Stimulated activated naive B cell treated with anti-CD40 and anti-IgM and Interleukin-4, amounts not matched to agents 10 μg/mL and 1 μg/mL and 100 μg/mL, for 72 hours (primary cell): ENCODE results near the gene BICD1.
A peak's percentile ranks its signal among the peaks of the same experiment; 100 is the strongest.

Experiments used
- ATAC-seq, 2 donors: fragments of 150-1000 bp; cut with Tn5 transposase; replicated peaks; 2 replicates each; pipeline ENCODE4 v1.10.0; 2021; ENCODE audit warnings: moderate library complexity in 1 of 2
- DNase-seq: peaks from one replicate; pipeline ENCODE4 v3.0.0; 2021
- H3K27ac Mint-ChIP-seq: one replicate; pipeline ENCODE4 v1.8.0; 2022; ENCODE audit warnings: mild to moderate bottlenecking, mixed read lengths
- H3K27me3 Mint-ChIP-seq, 2 donors: one replicate each; pipeline ENCODE4 v1.8.0; 2022; ENCODE audit warnings: mixed read lengths in 2 of 2
- H3K36me3 Mint-ChIP-seq, 2 donors: one replicate each; pipeline ENCODE4 v1.8.0; 2022; ENCODE audit warnings: mixed read lengths in 2 of 2, mild to moderate bottlenecking in 1 of 2
- H3K4me1 Mint-ChIP-seq, 2 donors: one replicate each; pipeline ENCODE4 v1.8.0; 2022; ENCODE audit warnings: mixed read lengths in 2 of 2, mild to moderate bottlenecking in 1 of 2
- H3K4me3 Mint-ChIP-seq, 2 donors: one replicate each; pipeline ENCODE4 v1.8.0; 2022; ENCODE audit warnings: mild to moderate bottlenecking in 2 of 2, mixed read lengths in 2 of 2, moderate library complexity in 1 of 2
- H3K9me3 Mint-ChIP-seq, 2 donors: one replicate each; pipeline ENCODE4 v1.8.0; 2022; ENCODE audit warnings: mixed read lengths in 2 of 2, mild to moderate bottlenecking in 1 of 2

The BICD1 gene

DNA sequence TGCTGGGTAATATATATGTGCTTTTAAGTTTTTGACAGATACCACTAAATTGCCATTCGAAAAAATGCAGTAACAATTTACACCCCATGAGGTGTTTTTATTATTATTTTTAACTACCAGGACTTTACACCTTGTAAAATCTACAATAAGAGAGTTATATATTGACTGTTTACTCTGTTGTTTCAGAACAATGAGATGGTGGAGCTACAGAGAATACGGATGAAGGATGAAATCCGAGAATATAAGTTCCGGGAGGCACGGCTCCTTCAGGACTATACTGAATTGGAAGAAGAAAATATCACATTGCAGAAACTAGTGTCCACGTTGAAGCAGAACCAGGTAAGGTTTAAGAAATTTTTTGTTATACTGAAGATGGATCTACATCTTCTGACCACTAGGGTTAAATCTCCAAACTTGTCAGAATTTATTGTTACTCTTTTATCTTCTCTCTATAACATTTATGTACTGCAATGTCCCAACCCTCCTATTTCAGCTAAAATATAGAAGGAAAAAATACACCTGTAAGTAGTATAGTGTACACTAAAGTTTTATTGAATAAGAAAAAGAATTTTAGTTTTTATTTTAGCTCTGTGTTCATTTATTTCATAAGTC is 187.3 kb downstream of the BICD1 start:
- Mint-ChIP-seq H3K27ac (no peak overlapping the region), H3K36me3 (peaks cover 7 to 22% of the 10 kb centered on the region in 2 donors), H3K4me3 (no peak overlapping the region), H3K4me1 (peaks cover 6 to 10% of the 10 kb centered on the region in 2 donors), H3K27me3 (no peaks in the 10 kb centered on the region), H3K9me3 (no peaks in the 10 kb centered on the region)
- ATAC-seq (no peak), DNase-seq (no peak)

DNA sequence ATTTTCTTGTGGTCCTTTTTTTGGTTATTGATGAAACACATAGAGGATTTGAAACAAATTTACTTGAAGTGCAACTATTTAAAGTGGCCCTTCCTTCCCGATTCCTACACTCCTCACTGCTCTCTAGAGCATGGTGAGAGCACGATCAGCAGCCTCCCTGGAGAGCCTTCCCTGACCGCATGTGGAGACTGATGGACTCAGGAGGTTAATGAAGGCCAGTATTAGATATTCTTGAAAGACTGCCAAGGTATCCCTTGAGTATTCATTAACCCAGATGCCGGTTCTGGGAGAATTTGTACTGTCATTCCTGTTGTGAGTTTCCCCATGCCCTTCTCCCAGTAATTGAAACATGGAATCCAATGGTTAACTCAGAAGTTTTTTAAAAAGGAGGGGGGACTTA is 189.9 kb downstream of the BICD1 start:
- H3K4me1 Mint-ChIP-seq: peaks cover 19 to 29% of the 10 kb centered on the region in 2 donors
- ATAC-seq: peak in 1 of 2 donors; percentile 52
- DNase-seq: no peak
- no peak overlapping the region for H3K27ac Mint-ChIP-seq
- H3K9me3 Mint-ChIP-seq: peaks cover 0 to 2% of the 10 kb centered on the region in 2 donors
- H3K36me3 Mint-ChIP-seq: peaks cover 12 to 31% of the 10 kb centered on the region in 2 donors
- H3K4me3 Mint-ChIP-seq: no peak overlapping the region
- no peaks in the 10 kb centered on the region for H3K27me3 Mint-ChIP-seq

DNA sequence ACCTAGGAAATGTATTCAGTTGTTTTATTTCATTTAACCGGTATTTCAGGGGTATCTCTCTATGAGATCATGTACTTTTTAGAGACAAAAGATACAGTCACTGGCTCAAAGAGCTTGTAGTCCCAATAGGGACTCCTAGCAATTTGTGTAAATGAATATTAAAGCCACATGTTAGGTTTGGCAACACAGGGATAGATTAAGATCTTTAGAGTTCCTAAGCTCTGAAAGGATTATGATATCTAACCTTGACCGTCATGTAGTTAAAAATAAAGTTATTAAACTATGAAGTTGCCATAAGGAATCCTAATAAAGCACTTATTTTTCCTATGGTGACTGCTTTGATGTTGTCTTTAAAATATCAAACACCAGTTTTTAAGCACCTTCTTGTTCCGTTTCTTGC is 192.3 kb downstream of the BICD1 start:
- ATAC-seq (no peak), DNase-seq (no peak)
- peaks cover 0 to 2% of the 10 kb centered on the region in 2 donors for H3K9me3 Mint-ChIP-seq
- H3K4me3 Mint-ChIP-seq: no peak overlapping the region
- H3K4me1 Mint-ChIP-seq: peaks cover 17 to 32% of the 10 kb centered on the region in 2 donors
- H3K27ac Mint-ChIP-seq: peak overlapping the region; percentile 67
- H3K36me3 Mint-ChIP-seq: peaks cover 11 to 29% of the 10 kb centered on the region in 2 donors
- no peaks in the 10 kb centered on the region for H3K27me3 Mint-ChIP-seq

DNA sequence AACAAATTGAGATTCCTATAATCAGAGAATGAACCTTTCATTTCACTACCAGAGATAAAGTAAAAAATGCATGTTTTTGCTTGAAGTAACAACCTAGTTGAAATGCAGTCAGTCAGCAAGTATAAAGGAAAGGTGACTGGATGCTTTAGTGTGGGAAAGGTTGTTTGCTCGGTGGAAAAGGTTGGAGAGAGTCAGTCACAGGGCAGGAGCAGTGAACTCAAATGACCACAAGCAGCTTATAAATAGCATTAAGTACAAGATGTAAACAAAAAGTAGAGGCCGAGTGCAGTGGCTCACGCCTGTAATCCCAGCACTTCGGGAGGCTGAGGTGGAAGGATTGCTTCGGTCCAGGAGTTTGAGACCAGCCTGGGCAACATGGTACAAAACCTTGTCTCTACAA is 194.6 kb downstream of the BICD1 start:
- peak overlapping the region; percentile 86 for H3K27ac Mint-ChIP-seq
- H3K36me3 Mint-ChIP-seq: peaks cover 10 to 25% of the 10 kb centered on the region in 2 donors
- ATAC-seq (no peak), DNase-seq (no peak)
- no peaks in the 10 kb centered on the region for H3K27me3 Mint-ChIP-seq
- H3K4me3 Mint-ChIP-seq: peak overlapping the region in 1 of 2 donors; percentile 54
- peaks cover 17 to 32% of the 10 kb centered on the region in 2 donors for H3K4me1 Mint-ChIP-seq
- peaks cover 0 to 2% of the 10 kb centered on the region in 2 donors for H3K9me3 Mint-ChIP-seq

DNA sequence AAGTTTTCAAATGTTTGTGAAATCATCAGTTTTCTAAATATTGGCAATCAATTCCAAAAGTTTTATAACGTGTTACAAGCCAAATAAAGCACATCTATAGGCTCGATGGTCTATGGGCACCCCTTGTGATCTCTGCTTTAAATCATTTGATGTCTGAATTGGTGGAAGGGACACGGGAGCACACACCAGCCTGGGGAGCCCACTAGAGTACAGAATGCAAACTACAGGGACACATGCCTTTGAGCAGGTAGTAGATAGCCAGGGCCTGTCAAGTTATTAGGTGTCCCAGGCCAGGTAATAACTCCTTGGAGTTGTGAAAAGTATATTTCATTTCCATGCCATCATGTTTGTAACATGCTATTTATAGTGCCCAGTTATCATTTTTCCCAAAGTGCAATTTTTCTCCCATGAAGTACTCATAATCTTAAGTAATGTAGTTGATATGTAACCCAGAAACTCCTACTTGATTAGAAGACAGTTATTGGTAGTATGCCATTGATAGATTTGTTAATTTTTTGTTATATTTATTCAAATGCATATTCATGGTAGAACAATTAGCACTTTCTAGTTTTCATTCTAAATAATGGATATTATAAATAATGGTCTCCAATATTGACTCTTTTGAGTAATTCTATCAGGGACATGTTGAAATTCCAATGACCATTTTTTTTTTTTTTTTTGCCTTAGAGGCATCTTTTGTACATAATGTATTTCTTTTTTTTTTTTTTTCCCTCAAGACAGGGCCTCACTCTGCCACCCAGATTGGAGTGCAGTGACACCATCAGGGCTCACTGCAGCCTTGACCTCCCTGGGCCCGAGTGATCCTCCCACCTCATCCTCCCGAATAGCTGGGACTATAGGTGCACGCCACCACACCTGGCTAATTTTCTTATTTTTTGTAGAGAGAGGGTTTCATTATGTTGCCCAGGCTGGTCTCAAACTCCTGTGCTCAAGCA is 195.8 kb downstream of the BICD1 start:
- peak; percentile 35 for DNase-seq
- peaks cover 17 to 32% of the 10 kb centered on the region in 2 donors for H3K4me1 Mint-ChIP-seq
- peak overlapping the region; percentile 1 for H3K27ac Mint-ChIP-seq
- H3K36me3 Mint-ChIP-seq: peaks cover 8 to 20% of the 10 kb centered on the region in 2 donors
- peaks cover 0 to 2% of the 10 kb centered on the region in 2 donors for H3K9me3 Mint-ChIP-seq
- H3K27me3 Mint-ChIP-seq: no peaks in the 10 kb centered on the region
- ATAC-seq: peak; percentile 99
- peak overlapping the region in 1 of 2 donors; percentile 28 for H3K4me3 Mint-ChIP-seq

DNA sequence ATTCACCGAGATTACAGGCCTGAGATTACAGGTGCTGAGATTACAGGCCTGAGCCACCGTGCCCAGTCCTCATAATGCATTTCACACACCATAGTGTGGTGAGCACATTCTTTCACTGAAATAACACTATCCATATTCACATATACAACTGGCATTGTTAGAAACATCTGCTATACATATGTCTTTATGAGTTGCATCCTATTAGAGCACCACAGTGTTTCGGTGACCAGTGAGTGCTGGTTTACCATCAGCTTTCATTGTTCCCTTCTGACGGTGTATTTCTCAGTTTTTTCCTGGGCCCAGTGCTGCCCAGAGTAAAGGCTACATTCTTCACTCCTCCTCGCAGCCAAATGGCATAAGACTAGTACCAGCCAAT is 196.5 kb downstream of the BICD1 start:
- DNase-seq (no peak), ATAC-seq (no peak)
- peaks cover 0 to 2% of the 10 kb centered on the region in 2 donors for H3K9me3 Mint-ChIP-seq
- H3K27ac Mint-ChIP-seq: no peak overlapping the region
- H3K27me3 Mint-ChIP-seq: no peaks in the 10 kb centered on the region
- H3K4me1 Mint-ChIP-seq: peaks cover 17 to 32% of the 10 kb centered on the region in 2 donors
- no peak overlapping the region for H3K4me3 Mint-ChIP-seq
- H3K36me3 Mint-ChIP-seq: peaks cover 5 to 17% of the 10 kb centered on the region in 2 donors

DNA sequence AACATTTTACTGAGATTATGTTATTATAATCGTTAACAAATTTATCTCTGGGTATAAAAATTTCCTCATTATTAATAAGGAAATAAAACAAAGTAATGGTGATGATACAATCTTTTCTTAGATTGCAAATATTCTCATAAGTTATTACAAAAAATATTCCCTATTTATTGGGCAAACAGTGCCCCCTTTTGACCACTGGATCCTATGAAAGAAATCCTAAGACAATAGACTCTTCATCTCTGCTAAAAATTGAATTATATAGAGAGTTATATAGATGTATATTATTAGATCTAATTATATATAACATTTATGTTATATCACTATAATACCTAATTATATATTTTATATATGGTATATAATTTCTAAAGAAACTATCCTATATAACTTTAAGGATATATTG is 198.5 kb downstream of the BICD1 start:
- peaks cover 12 to 22% of the 10 kb centered on the region in 2 donors for H3K4me1 Mint-ChIP-seq
- DNase-seq (no peak), ATAC-seq (no peak)
- H3K27me3 Mint-ChIP-seq: no peaks in the 10 kb centered on the region
- peaks cover 2 to 11% of the 10 kb centered on the region in 2 donors for H3K36me3 Mint-ChIP-seq
- H3K4me3 Mint-ChIP-seq: no peak overlapping the region
- H3K27ac Mint-ChIP-seq: no peak overlapping the region
- H3K9me3 Mint-ChIP-seq: peaks cover 0 to 2% of the 10 kb centered on the region in 2 donors

DNA sequence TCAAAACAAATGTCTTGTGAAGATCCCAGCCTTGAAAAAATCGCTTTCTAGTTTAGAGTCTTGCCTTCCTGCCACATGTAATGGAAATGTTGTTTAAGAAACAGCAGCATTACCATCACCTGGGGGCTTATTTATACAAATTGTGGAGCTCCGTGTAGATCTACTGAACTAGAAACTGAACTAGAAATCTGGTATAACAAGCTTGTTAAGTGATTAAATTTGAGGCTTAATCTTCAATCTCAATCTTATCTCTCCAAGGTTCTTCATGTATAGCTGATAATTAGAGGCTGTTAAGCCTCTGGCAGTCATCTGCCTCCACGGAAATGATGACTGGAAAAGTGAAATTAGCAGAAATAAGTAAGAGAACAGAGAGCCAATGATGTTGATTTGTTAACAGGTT is 200.7 kb downstream of the BICD1 start:
- Mint-ChIP-seq H3K9me3 (no peaks in the 10 kb centered on the region), H3K36me3 (peaks cover 0 to 4% of the 10 kb centered on the region in 2 donors), H3K4me3 (no peak overlapping the region), H3K4me1 (peaks cover 3 to 11% of the 10 kb centered on the region in 2 donors), H3K27me3 (no peaks in the 10 kb centered on the region), H3K27ac (no peak overlapping the region)
- ATAC-seq (no peak), DNase-seq (no peak)

DNA sequence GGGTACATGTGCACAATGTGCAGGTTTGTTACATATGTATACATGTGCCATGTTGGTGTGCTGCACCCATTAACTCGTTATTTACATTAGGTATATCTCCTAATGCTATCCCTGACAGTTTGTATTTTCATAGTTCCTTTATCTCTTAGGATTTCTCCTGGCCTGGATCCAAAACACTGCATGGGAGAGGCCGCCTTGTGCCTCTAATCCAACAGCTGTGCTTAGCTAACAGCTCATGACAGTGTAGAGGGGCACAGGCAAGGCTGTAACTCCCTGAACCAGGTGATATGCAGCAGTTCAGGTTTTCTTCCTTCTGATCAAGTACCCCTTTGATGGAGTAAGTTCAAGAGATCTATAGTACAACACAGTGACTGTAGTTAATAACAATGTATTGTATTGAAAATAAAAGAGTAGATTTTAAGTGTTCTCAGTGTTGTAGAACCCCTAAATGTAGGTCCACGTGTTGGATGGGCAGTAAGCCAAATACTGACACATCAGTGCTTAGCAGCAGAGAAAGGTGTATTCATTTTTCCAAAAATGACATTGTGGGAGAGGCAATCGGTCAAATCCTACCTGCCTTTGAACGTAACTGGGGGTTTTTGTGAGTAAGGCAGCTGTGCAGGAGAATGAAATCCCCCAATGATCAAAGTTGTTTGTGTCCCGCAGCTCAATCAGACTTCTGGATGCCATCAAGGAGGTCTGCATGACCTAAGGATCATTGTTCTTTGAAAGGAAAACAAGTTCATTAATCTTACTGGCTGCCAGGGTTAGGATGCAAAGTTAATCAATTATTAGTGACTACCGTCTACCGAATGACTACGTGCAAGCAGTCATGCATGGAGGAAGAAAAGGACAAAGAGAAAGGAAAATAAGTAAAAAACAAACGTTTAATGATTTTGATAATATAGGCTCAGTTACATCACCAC is 203.4 kb downstream of the BICD1 start:
- DNase-seq (no peak), ATAC-seq (no peak)
- Mint-ChIP-seq H3K4me3 (no peak overlapping the region), H3K9me3 (no peaks in the 10 kb centered on the region), H3K36me3 (peaks cover 0 to 4% of the 10 kb centered on the region in 2 donors), H3K4me1 (peaks cover 2 to 10% of the 10 kb centered on the region in 2 donors), H3K27me3 (no peaks in the 10 kb centered on the region), H3K27ac (peak overlapping the region; percentile 14)

DNA sequence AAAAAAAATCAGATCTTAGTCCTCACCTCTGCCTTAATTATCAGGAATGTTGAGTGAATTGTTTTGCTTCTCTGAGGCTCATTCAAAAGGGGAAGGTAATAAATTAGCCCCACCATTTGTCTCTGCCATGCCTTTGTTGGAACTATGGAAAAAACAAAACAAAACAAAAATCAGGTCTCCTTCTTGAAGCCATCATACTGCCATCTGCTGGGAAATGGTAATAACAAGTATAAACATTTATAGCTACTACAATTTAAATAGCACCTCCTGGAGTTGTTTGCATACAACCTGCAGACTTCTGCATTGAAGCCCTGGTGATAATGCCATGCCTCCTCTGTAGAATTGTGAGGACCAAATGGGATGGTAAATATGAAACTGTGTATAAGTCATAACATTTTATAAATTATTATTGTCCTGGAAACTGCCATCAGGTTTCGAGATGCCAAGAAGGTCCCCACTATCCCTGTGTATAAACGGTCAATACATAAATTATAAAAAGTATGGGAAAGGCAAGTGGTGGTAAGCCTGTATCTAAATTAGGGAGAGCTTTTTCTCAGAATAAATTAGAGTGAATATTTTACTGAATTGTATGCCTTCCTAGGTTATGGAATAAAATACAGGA is 205.5 kb downstream of the BICD1 start:
- Mint-ChIP-seq H3K27ac (no peak overlapping the region), H3K36me3 (no peaks in the 10 kb centered on the region), H3K9me3 (no peaks in the 10 kb centered on the region), H3K27me3 (no peaks in the 10 kb centered on the region), H3K4me3 (no peak overlapping the region), H3K4me1 (peaks cover 2 to 10% of the 10 kb centered on the region in 2 donors)
- ATAC-seq (peak; percentile 63 to 65), DNase-seq (no peak)

DNA sequence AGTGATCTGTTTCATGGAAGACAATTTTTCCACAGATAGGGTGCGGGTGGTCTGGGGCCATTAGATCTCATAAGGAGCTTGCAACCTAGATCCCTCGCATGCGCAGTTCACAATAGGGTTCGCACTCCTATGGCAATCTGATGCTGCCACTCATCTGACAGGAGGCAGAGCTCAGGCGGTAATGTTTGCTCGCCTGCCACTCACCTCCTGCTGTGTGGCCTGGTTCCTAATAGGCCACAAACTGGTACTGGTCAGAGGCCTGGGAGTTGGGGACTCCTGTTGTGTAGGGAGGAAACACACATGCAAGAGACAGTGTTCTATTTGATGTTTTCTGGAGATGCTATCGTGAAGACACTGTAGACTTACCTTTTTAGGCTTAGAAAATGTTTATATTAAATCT is 215.7 kb downstream of the BICD1 start:
- H3K36me3 Mint-ChIP-seq: peaks cover 3 to 4% of the 10 kb centered on the region in 2 donors
- DNase-seq: no peak
- no peak for ATAC-seq
- no peaks in the 10 kb centered on the region for H3K4me1 Mint-ChIP-seq
- H3K4me3 Mint-ChIP-seq: no peak overlapping the region
- H3K9me3 Mint-ChIP-seq: no peaks in the 10 kb centered on the region
- peak overlapping the region; percentile 47 for H3K27ac Mint-ChIP-seq
- no peaks in the 10 kb centered on the region for H3K27me3 Mint-ChIP-seq

DNA sequence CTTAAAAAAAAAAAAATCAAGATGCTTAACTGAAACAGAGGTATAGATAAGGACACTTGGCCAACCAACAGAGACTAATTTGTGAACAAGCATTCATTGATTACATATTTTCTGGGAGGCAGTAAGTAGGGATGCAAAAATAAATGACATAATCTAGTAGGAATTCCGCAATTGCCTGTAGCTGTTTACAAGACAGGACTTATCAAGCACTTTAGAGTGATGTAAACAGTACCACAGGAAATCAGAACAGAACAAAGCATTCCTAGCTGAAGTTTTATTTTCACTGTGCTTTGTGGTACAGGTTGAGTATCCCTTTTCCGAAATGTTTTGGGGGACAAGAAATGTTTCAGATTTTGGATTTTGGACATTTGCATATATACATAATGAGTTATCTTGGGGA is 224.5 kb downstream of the BICD1 start:
- Mint-ChIP-seq H3K36me3 (peaks cover 25 to 32% of the 10 kb centered on the region in 2 donors), H3K4me1 (no peaks in the 10 kb centered on the region), H3K9me3 (no peaks in the 10 kb centered on the region), H3K27me3 (no peaks in the 10 kb centered on the region), H3K27ac (no peak overlapping the region), H3K4me3 (no peak overlapping the region)
- ATAC-seq (no peak), DNase-seq (no peak)

DNA sequence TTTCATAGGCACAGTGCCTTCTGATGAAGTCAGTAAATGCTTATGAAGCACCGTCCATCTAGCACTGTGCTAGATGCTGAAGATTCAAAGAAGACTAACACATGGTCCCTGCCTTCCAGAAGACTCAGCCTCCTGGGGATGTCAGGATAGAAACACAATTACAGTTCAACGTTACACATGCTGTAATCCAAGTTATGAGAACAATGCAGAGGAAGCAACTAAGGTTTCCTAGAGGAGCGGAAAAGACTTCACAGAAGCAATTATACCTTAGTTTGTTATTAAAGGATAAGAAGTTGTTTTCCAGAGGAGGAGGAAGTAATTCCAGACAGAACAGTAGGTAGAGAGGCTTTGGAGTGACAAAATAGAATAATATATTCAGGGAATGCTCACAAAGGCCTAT is 225.8 kb downstream of the BICD1 start:
- Mint-ChIP-seq H3K36me3 (peaks cover 21 to 30% of the 10 kb centered on the region in 2 donors), H3K4me3 (no peak overlapping the region), H3K27ac (no peak overlapping the region), H3K4me1 (no peaks in the 10 kb centered on the region), H3K27me3 (no peaks in the 10 kb centered on the region), H3K9me3 (no peaks in the 10 kb centered on the region)
- ATAC-seq (no peak), DNase-seq (no peak)
